Measurements from ENCODE around the gene TNK2. TPM values are rescaled to one million over a fixed set of nuclear protein-coding genes. Genes with fewer than 3 reads are reported as not detected.

The TNK2 gene
- total RNA-seq, 1 donor from 2014 or later = 39.1 TPM

GRCh38 chr3:195908694-195909581 lies 587 bp upstream of the TNK2 start:
- H2AFZ ChIP-seq (ENCODE audit: low read depth, low read length) = peak overlapping the region; percentile 70
- H3K36me3 Mint-ChIP-seq (ENCODE audit: low read depth, unreplicated experiment) = no peaks in the 10 kb centered on the region
- H3K9ac ChIP-seq (ENCODE audit: low read length) = peak overlapping the region; percentile 47
- TF ChIP-seq EZH2 (IDR thresholded peaks at IDR 0.05; ENCODE audit: insufficient read depth, low read length) (no peak), CTCF (IDR thresholded peaks at IDR 0.05; ENCODE audit: insufficient read depth, low read depth, low read length) (no peak)
- H3K4me2 ChIP-seq (ENCODE audit: low read length) = peak overlapping the region; percentile 85
- H4K20me1 ChIP-seq (ENCODE audit: insufficient read depth, low read length) = peaks cover 23% of the 10 kb centered on the region
- H3K9me3 ChIP-seq (ENCODE audit: insufficient read depth, low read depth, low read length) = no peaks in the 10 kb centered on the region
- no peak for DNase-seq (ENCODE audit: low read depth)
- no peaks in the 10 kb centered on the region for H3K27me3 ChIP-seq (ENCODE audit: insufficient read depth, low read length)
- FAIRE-seq = no peak
- peaks cover 19% of the 10 kb centered on the region for H3K79me2 ChIP-seq (ENCODE audit: insufficient read depth, low read length)
- H3K4me1 ChIP-seq (ENCODE audit: insufficient read depth, low read length) = peaks cover 22% of the 10 kb centered on the region
- no peak overlapping the region for H3K27ac ChIP-seq (ENCODE audit: low read depth, low read length)
- peak overlapping the region; percentile 60 for H3K4me3 ChIP-seq (ENCODE audit: insufficient read depth, low read depth, low read length)
- H3K4me3 Mint-ChIP-seq (ENCODE audit: unreplicated experiment) = peak overlapping the region; percentile 86
- H3K27me3 Mint-ChIP-seq (ENCODE audit: low read depth, unreplicated experiment) = no peaks in the 10 kb centered on the region
- no peaks in the 10 kb centered on the region for H3K36me3 ChIP-seq (ENCODE audit: insufficient read depth, low read length)
- no peaks in the 10 kb centered on the region for H3K9me3 Mint-ChIP-seq (ENCODE audit: unreplicated experiment)
- peaks cover 16% of the 10 kb centered on the region for H3K4me1 Mint-ChIP-seq (ENCODE audit: low read depth, unreplicated experiment)
- no peak overlapping the region for H3K27ac Mint-ChIP-seq (ENCODE audit: unreplicated experiment)

- DNase-seq (ENCODE audit: low read depth) (no peak), FAIRE-seq (no peak)
- peaks cover 23% of the 10 kb centered on the region for H4K20me1 ChIP-seq (ENCODE audit: insufficient read depth, low read length)
- peak overlapping the region; percentile 85 for H3K4me2 ChIP-seq (ENCODE audit: low read length)
- TF ChIP-seq EZH2 (IDR thresholded peaks at IDR 0.05; ENCODE audit: insufficient read depth, low read length) (no peak), CTCF (IDR thresholded peaks at IDR 0.05; ENCODE audit: insufficient read depth, low read depth, low read length) (no peak)
- H3K27me3 Mint-ChIP-seq (ENCODE audit: low read depth, unreplicated experiment) = no peaks in the 10 kb centered on the region
- H3K79me2 ChIP-seq (ENCODE audit: insufficient read depth, low read length) = peaks cover 25% of the 10 kb centered on the region
- no peaks in the 10 kb centered on the region for H3K9me3 ChIP-seq (ENCODE audit: insufficient read depth, low read depth, low read length)
- no peak overlapping the region for H3K4me3 ChIP-seq (ENCODE audit: insufficient read depth, low read depth, low read length)
- no peaks in the 10 kb centered on the region for H3K9me3 Mint-ChIP-seq (ENCODE audit: unreplicated experiment)
- H3K27ac Mint-ChIP-seq (ENCODE audit: unreplicated experiment) = no peak overlapping the region
- H3K27me3 ChIP-seq (ENCODE audit: insufficient read depth, low read length) = no peaks in the 10 kb centered on the region
- H3K36me3 ChIP-seq (ENCODE audit: insufficient read depth, low read length) = no peaks in the 10 kb centered on the region
- H3K4me3 Mint-ChIP-seq (ENCODE audit: unreplicated experiment) = peak overlapping the region; percentile 86
- H3K4me1 ChIP-seq (ENCODE audit: insufficient read depth, low read length) = peaks cover 22% of the 10 kb centered on the region
- H3K4me1 Mint-ChIP-seq (ENCODE audit: low read depth, unreplicated experiment) = peaks cover 16% of the 10 kb centered on the region
- H3K27ac ChIP-seq (ENCODE audit: low read depth, low read length) = no peak overlapping the region
- H3K36me3 Mint-ChIP-seq (ENCODE audit: low read depth, unreplicated experiment) = no peaks in the 10 kb centered on the region
- no peak overlapping the region for H2AFZ ChIP-seq (ENCODE audit: low read depth, low read length)
- H3K9ac ChIP-seq (ENCODE audit: low read length) = no peak overlapping the region
These were observed 742 bp downstream of the TNK2 start for GRCh38 chr3:195907684-195907933.
